Activated CD4-positive, alpha-beta memory T cell treated with anti-CD3 and anti-CD28 coated beads, Interleukin-2, amount 10 ng/mL, durations not matched to agents 7 days and 5 days (primary cell): Measurements from ENCODE around the gene PARP9. TPM values are rescaled to one million over a fixed set of nuclear protein-coding genes. Genes with fewer than 3 reads are reported as not detected.

ENCODE experiments used
- CTCF ChIA-PET: fragments of 350-600 bp; sonication (Branson Sonifier 250); formaldehyde crosslinking; loops from one replicate; lab custom pipeline; 2021; ENCODE audit warnings: antibody characterized with exemption, inconsistent platforms; lab: Charles Lee
- POLR2A ChIA-PET: fragments of 350-600 bp; sonication (Branson Sonifier 250); formaldehyde crosslinking; loops from one replicate; lab custom pipeline; 2021; ENCODE audit warnings: antibody characterized with exemption; lab: Charles Lee
- DNase-seq: peaks from one replicate; pipeline ENCODE4 v3.0.0-alpha.2; 2020
- H3K27ac Mint-ChIP-seq: one replicate; pipeline ENCODE4 v1.8.0; 2021; ENCODE audit warnings: mild to moderate bottlenecking, mixed read lengths
- H3K27me3 Mint-ChIP-seq: one replicate; pipeline ENCODE4 v1.8.0; 2021; ENCODE audit warnings: mixed read lengths
- H3K36me3 Mint-ChIP-seq: one replicate; pipeline ENCODE4 v1.8.0; 2021; ENCODE audit warnings: low read depth, mixed read lengths
- H3K4me1 Mint-ChIP-seq: one replicate; pipeline ENCODE4 v1.8.0; 2021; ENCODE audit warnings: mixed read lengths
- H3K4me3 Mint-ChIP-seq: one replicate; pipeline ENCODE4 v1.8.0; 2021; ENCODE audit warnings: mild to moderate bottlenecking, mixed read lengths
- H3K9me3 Mint-ChIP-seq: one replicate; pipeline ENCODE4 v1.8.0; 2021; ENCODE audit warnings: mixed read lengths
- total RNA-seq, 2 experiments: library from RNA; stranded (reverse); gene quantifications; one replicate each; pipeline ENCODE4 v1.2.3, GENCODE V29; 2021

Gene PARP9
- total RNA-seq, 2 experiments from 2014 or later = 151 to 157 TPM

DNA sequence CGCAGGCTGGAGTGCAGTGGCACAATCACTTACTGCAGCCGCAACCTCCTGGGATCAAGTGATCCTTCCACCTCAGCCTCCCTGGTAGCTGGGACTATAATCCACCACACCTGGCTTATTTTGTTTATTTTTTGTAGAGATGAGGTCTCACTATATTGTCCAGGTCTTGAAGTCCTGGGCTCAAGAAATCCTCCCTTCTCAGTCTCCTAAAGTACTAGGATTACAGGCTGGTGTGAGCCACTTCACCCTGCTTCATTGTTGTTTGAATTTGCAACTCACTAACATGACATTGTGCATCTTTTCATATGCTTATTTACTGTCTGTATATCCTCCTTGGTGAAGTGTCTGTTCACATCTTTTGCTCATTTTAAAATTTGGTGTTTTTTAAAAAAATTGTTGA lies 23.5 kb upstream of the PARP9 start:
- peaks cover 18% of the 10 kb centered on the region for H3K9me3 Mint-ChIP-seq
- H3K4me1 Mint-ChIP-seq = peaks cover 35% of the 10 kb centered on the region
- peaks cover 66% of the 10 kb centered on the region for H3K36me3 Mint-ChIP-seq
- H3K27ac Mint-ChIP-seq = no peak overlapping the region
- ChIA-PET POLR2A (interaction anchor here (1.2 kb wide), 1 partner anchor 12 kb away, joined by 4 read pairs; no protein-coding TSS in a partner anchor), CTCF (interaction anchor here (0.6 to 2.0 kb wide), 3 partner anchors 26 to 92 kb away, joined by 3 to 5 read pairs (median 4); no protein-coding TSS in a partner anchor)
- no peak overlapping the region for H3K4me3 Mint-ChIP-seq
- no peaks in the 10 kb centered on the region for H3K27me3 Mint-ChIP-seq
- DNase-seq = no peak

DNA sequence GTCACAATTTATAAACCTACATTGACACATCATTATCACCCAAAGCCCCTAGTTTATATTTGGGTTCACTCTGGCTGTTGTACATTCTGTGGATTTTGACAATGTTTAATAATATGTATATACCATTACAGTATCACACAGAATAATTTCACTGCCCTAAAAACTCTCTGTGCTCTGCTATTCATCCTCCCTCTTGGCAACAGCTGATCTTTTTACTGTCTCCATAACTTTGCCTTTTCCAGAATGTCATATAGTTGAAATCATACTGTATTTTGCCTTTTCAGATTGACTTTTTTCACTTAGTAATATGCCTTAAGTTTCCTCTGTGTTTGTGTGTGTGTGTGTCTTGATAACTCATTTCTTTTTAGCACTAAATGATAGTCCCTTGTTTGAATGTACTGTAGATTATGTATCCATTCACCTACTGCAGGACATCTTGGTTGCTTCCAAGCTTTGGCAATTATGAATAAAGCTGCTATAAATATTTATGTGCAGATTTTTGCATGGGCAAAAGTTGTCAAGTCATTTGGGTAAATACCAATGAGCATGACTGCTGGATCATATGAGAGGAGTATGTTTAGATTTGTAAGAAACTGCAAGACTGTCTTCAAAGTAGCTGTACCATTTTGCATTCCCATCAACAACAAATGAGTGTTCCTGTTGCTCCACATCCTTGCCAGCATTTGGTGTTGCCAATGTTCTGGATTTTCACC lies 22.8 kb upstream of the PARP9 start:
- ChIA-PET POLR2A (interaction anchor here (1.2 kb wide), 1 partner anchor 11 kb away, joined by 4 read pairs; no protein-coding TSS in a partner anchor), CTCF (interaction anchor here (0.6 to 2.0 kb wide), 3 partner anchors 26 to 93 kb away, joined by 3 to 5 read pairs (median 4); no protein-coding TSS in a partner anchor)
- no peak for DNase-seq
- Mint-ChIP-seq H3K4me1 (peaks cover 35% of the 10 kb centered on the region), H3K27me3 (no peaks in the 10 kb centered on the region), H3K4me3 (no peak overlapping the region), H3K9me3 (peaks cover 24% of the 10 kb centered on the region), H3K27ac (peak overlapping the region; percentile 4), H3K36me3 (peaks cover 68% of the 10 kb centered on the region)

DNA sequence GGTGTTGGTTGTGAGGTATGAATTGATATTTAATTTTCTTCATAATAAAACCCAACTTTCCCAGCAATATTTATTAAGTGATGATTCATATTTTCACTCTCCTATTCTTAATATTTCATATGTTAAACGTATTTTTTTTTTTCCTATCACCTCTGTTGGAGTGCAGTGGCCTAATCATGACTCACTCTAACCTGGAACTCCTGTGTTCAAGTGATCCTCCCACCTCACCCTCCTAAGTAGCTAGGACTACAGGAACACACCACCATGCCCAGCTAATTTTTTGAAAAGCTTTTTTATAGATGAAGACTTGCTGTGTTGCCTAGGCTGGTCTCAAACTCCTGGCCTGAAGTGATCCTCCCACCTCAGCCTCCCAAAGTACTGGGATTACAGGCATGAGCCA lies 22.0 kb upstream of the PARP9 start:
- POLR2A ChIA-PET = no interaction called here
- Mint-ChIP-seq H3K4me1 (peaks cover 37% of the 10 kb centered on the region), H3K36me3 (peaks cover 70% of the 10 kb centered on the region), H3K27ac (no peak overlapping the region), H3K9me3 (peaks cover 31% of the 10 kb centered on the region), H3K4me3 (no peak overlapping the region), H3K27me3 (no peaks in the 10 kb centered on the region)
- no peak for DNase-seq
- CTCF ChIA-PET = no interaction called here

DNA sequence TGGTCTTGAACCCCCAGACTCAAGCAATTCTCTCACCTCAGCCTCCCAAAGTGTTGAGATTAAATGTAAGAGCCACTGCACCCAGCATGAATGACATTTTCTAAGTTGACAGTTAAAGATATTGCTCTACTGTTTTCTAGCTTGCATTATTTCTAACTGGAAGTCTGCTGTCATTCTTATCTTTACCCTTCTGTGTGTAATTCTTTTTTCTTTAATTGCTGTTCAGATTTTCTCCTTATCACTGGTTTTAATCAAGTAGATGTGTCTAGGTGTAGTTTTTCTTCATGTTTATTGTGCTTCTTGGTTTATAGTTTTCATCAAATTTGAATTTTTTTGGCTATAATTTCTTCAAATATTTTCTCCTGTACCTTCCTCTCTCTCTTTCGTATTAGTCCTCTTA lies 18.3 kb upstream of the PARP9 start:
- CTCF ChIA-PET = no interaction called here
- H3K36me3 Mint-ChIP-seq = peaks cover 78% of the 10 kb centered on the region
- no peaks in the 10 kb centered on the region for H3K27me3 Mint-ChIP-seq
- H3K27ac Mint-ChIP-seq = no peak overlapping the region
- no peak for DNase-seq
- peaks cover 44% of the 10 kb centered on the region for H3K4me1 Mint-ChIP-seq
- H3K9me3 Mint-ChIP-seq = peaks cover 31% of the 10 kb centered on the region
- no peak overlapping the region for H3K4me3 Mint-ChIP-seq
- POLR2A ChIA-PET = interaction anchor here (0.6 to 1.6 kb wide), 2 partner anchors 15 to 18 kb away, joined by 3 to 7 read pairs; partner anchors contain the start of genes DTX3L and PARP9

DNA sequence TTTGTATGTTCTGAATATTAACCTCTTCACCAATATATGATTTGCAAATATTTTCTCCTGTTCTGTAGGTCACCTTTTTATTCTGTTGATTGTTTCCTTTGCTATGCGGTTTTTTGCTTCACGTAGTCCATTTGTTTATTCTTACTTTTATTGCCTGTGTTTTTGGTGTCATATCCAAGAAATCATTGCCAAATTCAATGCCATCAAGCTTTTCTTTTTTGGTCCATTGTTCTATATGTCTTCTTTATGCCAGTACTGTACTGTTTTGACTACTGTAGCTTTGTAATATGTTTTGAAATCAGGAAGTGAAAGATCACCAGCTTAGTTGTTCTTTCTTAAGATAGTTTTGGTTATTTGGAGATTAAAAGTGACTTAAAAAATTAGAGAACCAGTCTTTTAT lies 17.5 kb upstream of the PARP9 start:
- H3K4me3 Mint-ChIP-seq = no peak overlapping the region

DNA sequence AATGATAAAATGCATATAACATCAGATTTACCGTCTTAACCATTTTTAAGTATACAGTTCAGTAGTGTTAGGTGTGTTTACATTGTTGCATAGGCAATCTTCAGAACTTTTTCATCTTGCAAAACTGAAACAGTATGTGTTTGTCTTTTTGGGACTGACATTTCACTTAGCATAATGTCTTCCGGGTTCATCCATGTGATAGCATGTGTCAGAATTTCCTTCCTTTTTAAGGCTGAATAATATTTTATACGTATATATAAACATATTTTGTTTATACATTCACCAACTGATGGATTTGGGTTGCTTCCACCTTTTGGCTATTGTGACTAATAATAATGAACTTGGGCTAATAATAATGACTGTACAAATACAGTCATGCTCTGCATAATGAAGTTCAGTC lies 16.4 kb upstream of the PARP9 start:
- no peak for DNase-seq
- Mint-ChIP-seq H3K27ac (no peak overlapping the region), H3K27me3 (no peaks in the 10 kb centered on the region), H3K36me3 (peaks cover 75% of the 10 kb centered on the region), H3K4me3 (no peak overlapping the region), H3K9me3 (peaks cover 29% of the 10 kb centered on the region), H3K4me1 (peaks cover 51% of the 10 kb centered on the region)
- CTCF ChIA-PET = interaction anchor here (1.4 kb wide), 1 partner anchor 98 kb away, joined by 3 read pairs; no protein-coding TSS in a partner anchor
- POLR2A ChIA-PET = interaction anchor here (7.6 kb wide), 1 partner anchor 16 kb away, joined by 129 read pairs; the partner anchor contains the start of genes DTX3L and PARP9

More for the DNA sequence above, 17.5 kb upstream of the PARP9 start:
- H3K9me3 Mint-ChIP-seq = peaks cover 31% of the 10 kb centered on the region
- ChIA-PET POLR2A (interaction anchor here (1.6 kb wide), 1 partner anchor 17 kb away, joined by 7 read pairs; the partner anchor contains the start of genes DTX3L and PARP9), CTCF (no interaction called here)
- no peak for DNase-seq
- H3K27ac Mint-ChIP-seq = no peak overlapping the region
- H3K36me3 Mint-ChIP-seq = peaks cover 75% of the 10 kb centered on the region
- H3K4me1 Mint-ChIP-seq = peaks cover 45% of the 10 kb centered on the region
- no peaks in the 10 kb centered on the region for H3K27me3 Mint-ChIP-seq

DNA sequence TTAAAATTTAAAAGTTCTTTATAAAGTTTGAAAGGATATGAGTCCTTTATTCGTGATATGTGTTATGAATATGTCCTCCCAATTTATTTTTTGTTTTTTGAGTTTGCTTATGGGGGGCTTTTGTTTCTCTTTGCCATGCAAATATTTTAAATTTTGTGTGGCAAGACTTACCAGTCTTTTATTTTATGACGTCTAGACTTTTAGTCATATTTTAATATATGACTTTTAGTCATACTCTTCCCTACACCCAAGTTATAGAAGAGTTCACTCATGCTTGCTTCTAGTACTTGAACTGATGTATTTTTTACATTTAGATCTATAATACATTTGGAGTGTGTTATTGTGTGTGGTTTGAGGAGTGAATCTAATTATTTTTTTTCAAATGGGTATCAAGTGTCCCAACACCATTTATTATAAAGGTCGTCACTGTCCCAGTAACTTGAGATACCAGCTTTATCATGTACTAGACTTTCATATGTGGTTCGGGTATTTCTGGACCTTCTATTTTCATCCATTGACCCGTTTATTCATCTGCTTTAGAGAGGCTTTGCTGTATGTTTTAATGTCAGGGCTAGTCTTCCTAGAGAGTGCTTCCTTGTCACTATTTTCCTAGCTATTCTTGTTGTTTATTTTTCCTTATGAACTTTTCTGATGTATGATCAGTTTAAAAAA lies 14.1 kb upstream of the PARP9 start:
- CTCF ChIA-PET = interaction anchor here (0.6 to 2.8 kb wide), 6 partner anchors 14 to 328 kb away, joined by 3 to 23 read pairs (median 4); partner anchors contain the start of genes DTX3L and PARP9
- peaks cover 56% of the 10 kb centered on the region for H3K4me1 Mint-ChIP-seq
- POLR2A ChIA-PET = interaction anchor here (1.2 to 7.6 kb wide), 4 partner anchors 14 to 194 kb away, joined by 3 to 129 read pairs (median 19); partner anchors contain the start of genes DTX3L, FAM162A, PARP14 and PARP9
- peak overlapping the region; percentile 100 for H3K4me3 Mint-ChIP-seq
- H3K36me3 Mint-ChIP-seq = peaks cover 73% of the 10 kb centered on the region
- no peak for DNase-seq
- H3K27me3 Mint-ChIP-seq = no peaks in the 10 kb centered on the region
- peaks cover 16% of the 10 kb centered on the region for H3K9me3 Mint-ChIP-seq
- peak overlapping the region; percentile 98 for H3K27ac Mint-ChIP-seq

DNA sequence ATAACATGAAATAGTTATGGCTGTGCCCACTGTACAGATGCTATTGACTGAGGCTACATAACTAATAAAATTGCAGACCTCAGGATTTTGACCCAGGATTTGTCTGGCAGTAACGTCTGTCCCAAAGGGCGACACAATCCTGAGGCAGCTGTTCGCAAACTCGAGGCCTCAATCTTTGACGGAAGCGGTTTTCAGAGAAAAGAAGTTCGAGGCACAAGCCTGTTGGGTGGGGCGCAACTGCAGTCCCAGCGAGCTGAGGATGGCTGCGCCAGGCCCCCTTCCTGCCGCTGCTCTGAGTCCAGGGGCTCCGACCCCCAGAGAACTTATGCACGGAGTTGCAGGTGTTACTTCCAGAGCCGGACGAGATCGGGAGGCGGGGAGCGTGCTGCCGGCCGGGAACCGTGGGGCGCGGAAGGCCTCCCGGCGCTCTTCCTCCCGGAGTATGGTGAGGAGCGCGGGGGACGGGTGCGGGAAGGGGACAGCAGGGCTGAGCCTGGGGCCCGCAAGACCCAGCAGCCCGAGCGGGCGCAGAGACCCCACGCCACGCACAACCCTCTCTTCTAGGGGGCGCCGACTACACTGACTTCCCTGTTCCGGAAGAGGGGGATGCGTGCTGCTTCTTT lies 13.4 kb upstream of the PARP9 start, which contains the start of gene PARP15:
Gene PARP15 (plus strand): TSS at position 242 of the 623 bp plus-strand sequence. CDS start 18 bp downstream, at position 260.
- POLR2A ChIA-PET = interaction anchor here (0.7 to 7.6 kb wide), 5 partner anchors 13 to 193 kb away, joined by 3 to 129 read pairs (median 7); partner anchors contain the start of genes DTX3L, FAM162A, PARP14 and PARP9
- H3K27me3 Mint-ChIP-seq = no peaks in the 10 kb centered on the region
- H3K9me3 Mint-ChIP-seq = peaks cover 12% of the 10 kb centered on the region
- H3K36me3 Mint-ChIP-seq = peaks cover 74% of the 10 kb centered on the region
- peak within 1 kb of the TSS; percentile 100 for H3K4me3 Mint-ChIP-seq
- CTCF ChIA-PET = interaction anchor here (0.7 to 2.8 kb wide), 4 partner anchors 16 to 102 kb away, joined by 3 to 23 read pairs (median 4); no protein-coding TSS in a partner anchor
- peaks cover 63% of the 10 kb centered on the region for H3K4me1 Mint-ChIP-seq
- H3K27ac Mint-ChIP-seq = peak within 1 kb of the TSS; percentile 98
- peak; percentile 64 for DNase-seq

DNA sequence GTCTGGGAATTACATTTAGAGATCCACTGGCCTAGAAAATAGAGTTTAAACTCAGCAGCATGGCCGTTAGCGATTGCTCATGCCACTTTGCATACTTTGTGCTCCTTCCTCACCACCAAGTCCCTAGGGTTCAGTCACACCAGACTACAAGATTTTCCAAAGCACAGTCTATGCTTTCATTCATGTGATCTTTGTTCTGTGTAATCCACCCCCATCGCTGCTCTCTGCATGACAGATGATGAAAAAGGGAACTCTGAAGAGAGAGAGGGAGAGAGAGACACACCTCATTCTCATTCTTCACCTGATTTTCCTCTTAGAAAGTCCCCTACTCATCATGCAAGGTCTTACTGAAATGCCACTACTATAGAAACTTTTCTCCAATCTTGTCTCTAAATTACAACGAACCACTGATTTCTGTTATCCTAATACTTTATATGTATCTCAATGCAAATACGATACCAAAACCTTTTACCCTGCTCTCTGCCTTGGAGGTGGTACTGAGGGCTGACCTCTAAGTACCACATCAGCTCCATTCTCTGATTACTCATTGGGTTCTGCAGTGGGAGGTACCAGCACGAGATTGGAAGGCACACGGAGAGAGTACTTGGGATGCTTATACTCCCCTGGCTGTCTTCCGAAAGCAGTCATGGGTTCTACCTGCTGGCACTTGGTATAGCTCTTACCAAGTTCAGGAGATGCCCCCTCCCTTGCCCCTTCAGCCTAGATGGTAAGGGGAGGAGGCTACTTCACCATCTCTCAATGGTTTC lies 12.3 kb upstream of the PARP9 start:
- Mint-ChIP-seq H3K9me3 (peaks cover 2% of the 10 kb centered on the region), H3K4me1 (peaks cover 67% of the 10 kb centered on the region), H3K36me3 (peaks cover 73% of the 10 kb centered on the region), H3K27ac (peak overlapping the region; percentile 64), H3K27me3 (no peaks in the 10 kb centered on the region), H3K4me3 (no peak overlapping the region)
- ChIA-PET CTCF (interaction anchor here (1.3 to 2.8 kb wide), 3 partner anchors 15 to 103 kb away, joined by 3 to 23 read pairs (median 13); no protein-coding TSS in a partner anchor), POLR2A (interaction anchor here (1.2 to 7.6 kb wide), 5 partner anchors 11 to 104 kb away, joined by 4 to 129 read pairs (median 5); partner anchors contain the start of genes DTX3L, PARP14 and PARP9)
- no peak for DNase-seq

DNA sequence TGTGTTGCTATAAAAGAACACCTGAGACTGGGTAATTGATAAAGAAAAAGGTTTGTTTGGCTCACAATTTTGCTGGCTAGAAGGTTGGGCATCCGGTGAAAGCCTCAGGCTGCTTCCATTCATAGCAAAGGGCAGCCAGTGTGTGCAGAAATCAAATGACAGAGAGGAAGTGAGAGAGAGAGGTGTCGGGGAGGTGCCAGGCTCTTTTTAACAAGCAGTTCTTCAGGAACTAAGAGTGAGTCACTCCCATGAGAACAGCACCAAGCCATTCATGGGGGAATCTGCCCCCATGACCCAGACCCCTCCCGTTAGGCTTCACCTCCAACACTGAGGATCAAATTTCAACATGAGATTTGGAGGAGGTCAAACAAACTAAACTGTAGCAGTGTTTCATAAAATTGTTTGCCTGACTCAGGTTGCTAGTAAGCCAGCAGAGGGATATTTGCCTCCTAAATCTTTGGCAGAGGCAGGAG lies 8.9 kb upstream of the PARP9 start:
- no peaks in the 10 kb centered on the region for H3K9me3 Mint-ChIP-seq
- H3K36me3 Mint-ChIP-seq = peaks cover 80% of the 10 kb centered on the region
- H3K27me3 Mint-ChIP-seq = no peaks in the 10 kb centered on the region
- peak; percentile 58 for DNase-seq
- peaks cover 77% of the 10 kb centered on the region for H3K4me1 Mint-ChIP-seq
- CTCF ChIA-PET = interaction anchor here (1.3 kb wide), 1 partner anchor 8 kb away, joined by 3 read pairs; the partner anchor contains the start of genes DTX3L and PARP9
- POLR2A ChIA-PET = interaction anchor here (1.0 to 7.6 kb wide), 3 partner anchors 8 to 107 kb away, joined by 3 to 129 read pairs (median 19); partner anchors contain the start of genes DTX3L, PARP14 and PARP9
- H3K4me3 Mint-ChIP-seq = no peak overlapping the region
- peak overlapping the region; percentile 72 for H3K27ac Mint-ChIP-seq

DNA sequence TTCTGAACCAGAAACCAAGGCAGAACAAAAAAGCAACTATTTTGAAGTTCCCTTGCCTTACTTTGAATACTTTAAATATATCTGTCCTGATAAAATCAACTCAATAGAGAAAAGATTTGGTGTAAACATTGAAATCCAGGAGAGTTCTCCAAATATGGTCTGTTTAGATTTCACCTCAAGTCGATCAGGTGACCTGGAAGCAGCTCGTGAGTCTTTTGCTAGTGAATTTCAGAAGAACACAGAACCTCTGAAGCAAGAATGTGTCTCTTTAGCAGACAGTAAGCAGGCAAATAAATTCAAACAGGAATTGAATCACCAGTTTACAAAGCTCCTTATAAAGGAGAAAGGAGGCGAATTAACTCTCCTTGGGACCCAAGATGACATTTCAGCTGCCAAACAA lies 4.7 kb upstream of the PARP9 start:
- H3K4me3 Mint-ChIP-seq = no peak overlapping the region
- no peak for DNase-seq
- peaks cover 72% of the 10 kb centered on the region for H3K4me1 Mint-ChIP-seq
- H3K36me3 Mint-ChIP-seq = peaks cover 84% of the 10 kb centered on the region
- H3K9me3 Mint-ChIP-seq = no peaks in the 10 kb centered on the region
- H3K27ac Mint-ChIP-seq = peak overlapping the region; percentile 51
- H3K27me3 Mint-ChIP-seq = no peaks in the 10 kb centered on the region
- ChIA-PET CTCF (interaction anchor here (1.2 kb wide), 1 partner anchor 111 kb away, joined by 6 read pairs; no protein-coding TSS in a partner anchor), POLR2A (interaction anchor here (9.1 kb wide), 1 partner anchor 8 kb away, joined by 129 read pairs; the partner anchor contains the start of gene PARP15)
